Left cardiac atrium (tissue), 4 donors: ENCODE data around the gene PPP5C. TPM values are rescaled to one million over a fixed set of nuclear protein-coding genes. Genes with fewer than 3 reads are reported as not detected.
"Not testable (repeated sequence)": the region's sequence is repeated elsewhere in the genome, so short reads cannot be mapped to it uniquely, and the experiment has no call there.

Experiments used
- ATAC-seq, 2 donors: fragments of 200-7000 bp; cut with Tn5 transposase; one replicate each; pipeline ENCODE4 v1.9.1; 2020; ENCODE audit warnings: mild to moderate bottlenecking in 2 of 2, moderate library complexity in 2 of 2
- DNase-seq: peaks from one replicate; pipeline ENCODE4 v3.0.0-alpha.2; 2020
- intact Hi-C, 2 donors: fragments of 100-400 bp; cut with DNase I; formaldehyde crosslinking; loops; one replicate each; pipeline versions ENCODE4 v1.14.1 to v1.15.1; 2022 to 2023
- long read RNA-seq: library from polyadenylated mRNA; unstranded; transcript quantifications from one replicate; pipeline ENCODE4 v2.0.0, GENCODE V29; 2021
- total RNA-seq, 2 donors: library from RNA; stranded (reverse); fragmentation: NEBNext Ultra II Directional; extraction: Animal tissue kit (Norgen Biotek cat#: 25700); gene quantifications; one replicate each; pipeline ENCODE4 v1.2.1, GENCODE V29; 2021
- donor health status: DM: no; HTN: yes; CAD: no.
- donor health status: DM: no; HTN: yes; CAD: no; lungs with severe emphysema.
- donor health status: DM: yes; HTN: yes; CAD: no.
- donor health status: Dilated cardiomyopathy.

Gene PPP5C
- 10 to 100 TPM; 60.5 to 75.1 TPM for total RNA-seq
- long read RNA-seq, transcript PPP5C-201 (13 exons, 2,109 nt), result major isoform, 149 of 159 reads
- long read RNA-seq, partial matches to known transcripts, result 4 of 159 reads
- long read RNA-seq, other reads (novel, unspliced or antisense), result 5 of 159 reads

- ATAC-seq (peak; percentile 86 to 88), DNase-seq (peak; percentile 95)
- intact Hi-C loops, result loop anchor here (1.0 to 10.0 kb wide), 2 partner anchors 46 to 62 kb away; no protein-coding TSS in a partner anchor
Observed at GRCh38 chr19:46346821-46347571, at the start of gene PPP5C. Gene PPP5C (plus strand): TSS chr19:46347087. CDS start chr19:46347097, 10 bp downstream.

- DNase-seq (peak; percentile 84), ATAC-seq (peak; percentile 56 to 68)
- intact Hi-C loops, result no loop called here
Observed at GRCh38 chr19:46297700-46298478, 49.0 kb upstream of the PPP5C start.

DNA sequence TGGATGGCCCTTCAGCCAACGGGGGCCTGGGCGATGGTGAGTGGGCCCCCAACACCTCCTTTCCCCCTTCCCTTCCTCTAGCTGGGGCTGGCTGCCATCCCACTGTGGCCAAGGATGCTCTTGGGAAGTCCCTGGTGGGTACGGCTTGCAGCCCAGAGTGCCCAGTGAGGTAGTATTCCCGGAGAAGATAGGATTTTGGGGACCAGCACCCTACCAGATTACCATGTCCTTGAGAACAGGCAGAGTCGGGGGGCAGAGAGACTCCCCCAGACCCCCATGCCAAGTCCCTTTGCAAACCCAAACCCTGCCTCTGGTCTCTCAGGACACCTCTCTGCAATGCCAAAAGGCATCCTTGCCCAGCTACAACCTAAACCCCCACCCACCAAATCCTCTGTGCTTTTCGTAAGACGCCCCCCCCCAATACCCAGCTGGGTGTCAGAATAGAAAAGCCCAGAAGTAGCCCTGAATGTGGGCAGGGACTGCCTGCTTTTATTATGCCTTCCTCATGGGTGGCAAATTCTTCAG, 48.3 kb upstream of the PPP5C start:
- intact Hi-C loops, result no loop called here
- DNase-seq (no peak), ATAC-seq (peak in 1 of 2 donors; percentile 5)

- intact Hi-C loops, result no loop called here
- peak; percentile 96 for DNase-seq
- peak; percentile 73 to 75 for ATAC-seq
Observed at GRCh38 chr19:46299004-46299509, 47.8 kb upstream of the PPP5C start.

DNA sequence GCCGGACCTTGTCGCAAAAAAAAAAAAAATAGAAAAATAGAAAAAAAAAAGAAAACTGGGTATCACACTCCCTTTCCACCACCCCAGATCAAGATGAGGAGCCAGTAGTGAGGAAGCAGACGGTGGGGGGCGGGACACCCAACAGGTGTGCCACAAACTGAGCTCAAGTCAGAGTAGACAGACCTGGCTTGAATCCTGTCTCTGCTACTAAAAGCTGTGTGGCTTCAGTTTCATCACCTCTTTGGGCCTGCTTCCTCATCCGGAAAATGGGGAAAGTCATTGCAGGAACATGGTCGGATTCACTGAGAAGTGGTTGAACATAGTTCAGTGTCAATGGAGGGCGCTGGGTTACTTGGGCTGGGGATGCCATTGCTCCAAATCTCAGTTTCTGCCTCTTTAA, 47.2 kb upstream of the PPP5C start:
- intact Hi-C loops, result no loop called here
- DNase-seq (no peak), ATAC-seq (no peak)

GRCh38 chr19:46303322-46303690, 43.6 kb upstream of the PPP5C start:
- ATAC-seq, result no peak
- intact Hi-C loops, result no loop called here
- no peak for DNase-seq

- DNase-seq, result peak; percentile 86
- intact Hi-C loops, result no loop called here
- peak; percentile 9 to 43 for ATAC-seq
Observed at GRCh38 chr19:46303691-46304397, 43.0 kb upstream of the PPP5C start.

DNA sequence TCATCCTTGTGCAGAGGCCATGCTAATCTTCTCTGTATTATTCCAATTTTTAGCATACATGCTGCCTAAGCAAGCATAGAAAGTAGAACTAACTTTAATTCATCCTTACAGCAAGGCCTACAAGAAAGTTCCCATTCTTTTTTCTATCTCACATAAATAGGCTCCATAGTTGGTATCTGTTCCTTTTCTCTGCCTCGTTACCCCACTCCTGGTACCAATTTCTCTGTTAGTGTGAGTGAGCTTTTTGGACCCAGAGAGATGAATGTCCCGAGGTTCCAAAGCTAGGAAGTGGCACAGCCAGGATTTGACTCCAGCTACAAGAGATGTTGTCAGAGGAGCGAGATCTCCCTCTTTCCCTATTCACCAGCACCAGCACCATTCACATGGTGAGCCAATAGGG, 40.4 kb upstream of the PPP5C start:
- intact Hi-C loops, result loop anchor here in 1 of 2 donors (5.0 kb wide), 1 partner anchor 36 kb away; no protein-coding TSS in a partner anchor
- no peak for DNase-seq
- no peak for ATAC-seq

GRCh38 chr19:46308510-46308909, 38.4 kb upstream of the PPP5C start:
- no peak for DNase-seq
- ATAC-seq, result no peak
- intact Hi-C loops, result loop anchor here in 1 of 2 donors (5.0 kb wide), 1 partner anchor 34 kb away; no protein-coding TSS in a partner anchor

GRCh38 chr19:46309056-46309455, 37.8 kb upstream of the PPP5C start:
- intact Hi-C loops, result loop anchor here in 1 of 2 donors (5.0 kb wide), 1 partner anchor 33 kb away; no protein-coding TSS in a partner anchor

DNA sequence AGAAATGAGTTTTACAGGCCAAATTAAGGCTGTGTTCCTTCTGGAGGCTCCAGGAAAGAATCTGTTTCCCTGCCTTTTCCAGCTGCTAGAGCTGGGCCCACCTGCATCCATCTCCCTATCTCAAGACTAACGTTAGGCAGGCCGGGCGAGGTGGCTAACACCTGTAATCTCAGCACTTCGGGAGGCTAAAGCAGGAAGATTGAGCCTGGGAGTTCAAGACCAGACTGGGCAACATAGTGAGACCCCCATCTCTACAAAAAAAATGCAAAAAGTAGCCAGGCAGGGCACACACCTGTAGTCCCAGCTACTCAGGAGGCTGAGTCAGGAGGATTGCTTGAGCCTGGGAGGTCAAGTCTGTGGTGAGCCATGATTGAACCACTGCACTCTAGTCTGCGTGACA, 35.4 kb upstream of the PPP5C start:
- ATAC-seq (no peak), DNase-seq (no peak)
- intact Hi-C loops, result no loop called here

More at GRCh38 chr19:46309056-46309455, 37.8 kb upstream of the PPP5C start:
- no peak for ATAC-seq
- no peak for DNase-seq

- intact Hi-C loops, ATAC-seq, DNase-seq: not testable (repeated sequence)
Observed at GRCh38 chr19:46313540-46314469, 33.1 kb upstream of the PPP5C start.

DNA sequence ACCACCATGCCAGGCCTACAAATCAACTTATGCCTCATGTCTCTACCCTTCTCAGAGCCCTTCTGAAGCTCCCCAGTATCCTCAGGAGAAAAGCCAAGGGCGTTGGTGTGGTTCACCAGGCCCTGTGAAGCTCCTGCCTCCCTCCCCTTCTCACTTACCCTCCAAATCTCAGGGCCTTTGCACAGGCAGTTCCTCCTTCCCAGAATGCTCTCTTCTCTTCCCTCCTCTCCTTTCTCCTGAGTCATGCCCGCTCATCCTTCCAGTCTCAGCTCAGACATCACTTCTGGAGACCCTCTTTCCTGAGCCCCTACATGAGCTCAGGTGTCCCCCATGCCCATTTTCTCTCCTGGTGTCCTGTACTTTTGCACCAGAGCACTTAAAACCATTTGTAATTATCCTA, 29.5 kb upstream of the PPP5C start:
- no peak for ATAC-seq
- intact Hi-C loops, result no loop called here
- no peak for DNase-seq

DNA sequence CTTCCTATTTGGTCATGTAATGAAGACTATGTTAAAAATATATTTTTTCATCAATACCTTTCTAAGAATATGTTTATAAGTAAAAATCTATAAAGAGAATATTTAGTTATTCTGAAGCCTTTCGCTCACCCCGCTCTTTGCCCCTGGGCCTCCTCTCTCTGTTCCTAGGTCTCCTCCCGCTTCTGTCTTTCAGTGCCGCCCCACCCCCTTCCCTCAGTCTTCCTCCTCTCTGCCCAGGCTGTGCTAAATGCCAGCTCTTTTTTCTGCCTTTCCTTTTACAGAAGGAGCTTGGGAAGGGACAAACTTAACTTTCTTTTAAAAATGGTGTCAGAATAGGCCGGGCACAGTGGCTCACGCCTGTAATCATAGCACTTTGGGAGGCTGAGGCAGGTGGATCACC, 27.3 kb upstream of the PPP5C start:
- no peak for DNase-seq
- intact Hi-C loops, result no loop called here
- ATAC-seq, result no peak

- DNase-seq (no peak), ATAC-seq (no peak)
- intact Hi-C loops, result no loop called here
Observed at GRCh38 chr19:46320559-46320958, 26.3 kb upstream of the PPP5C start.

DNA sequence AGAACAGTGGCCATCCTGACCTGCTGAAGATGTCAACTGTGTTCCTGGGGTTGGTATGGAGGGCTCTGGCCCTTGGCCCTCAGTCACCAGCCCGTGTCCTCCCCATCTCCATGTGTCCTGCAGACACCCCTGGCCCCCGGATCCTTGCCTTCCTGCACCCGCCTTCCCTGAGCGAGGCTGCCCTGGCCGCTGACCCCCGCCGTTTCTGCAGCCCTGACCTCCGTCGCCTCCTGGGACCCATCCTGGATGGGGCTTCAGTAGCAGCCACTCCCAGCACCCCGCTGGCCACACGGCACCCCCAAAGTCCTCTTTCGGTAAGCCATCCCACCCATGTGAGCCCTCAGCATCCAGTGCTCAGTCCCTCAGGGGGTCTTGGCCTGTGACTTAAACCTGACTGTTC, 25.2 kb upstream of the PPP5C start:
- DNase-seq, result no peak
- ATAC-seq, result peak in 1 of 2 donors; percentile 10
- intact Hi-C loops, result no loop called here

DNA sequence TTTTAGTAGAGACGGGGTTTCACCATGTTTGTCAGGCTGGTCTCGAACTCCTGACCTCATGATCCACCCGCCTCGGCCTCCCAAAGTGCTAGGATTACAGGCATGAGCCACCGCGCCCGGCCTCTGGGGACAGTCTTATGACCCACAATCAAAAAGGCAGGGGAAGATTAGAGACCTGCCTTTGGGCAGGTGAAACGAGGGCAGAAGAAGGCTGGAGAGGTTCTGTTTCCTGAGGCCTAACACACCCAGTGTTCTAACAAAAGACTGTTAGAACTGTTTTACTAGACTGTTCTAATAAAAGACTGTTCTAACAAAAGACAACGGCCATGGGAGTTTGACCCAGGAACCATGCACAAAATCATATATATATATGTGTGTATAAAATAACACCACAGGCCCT, 23.7 kb upstream of the PPP5C start:
- ATAC-seq, intact Hi-C loops: not testable (repeated sequence)

DNA sequence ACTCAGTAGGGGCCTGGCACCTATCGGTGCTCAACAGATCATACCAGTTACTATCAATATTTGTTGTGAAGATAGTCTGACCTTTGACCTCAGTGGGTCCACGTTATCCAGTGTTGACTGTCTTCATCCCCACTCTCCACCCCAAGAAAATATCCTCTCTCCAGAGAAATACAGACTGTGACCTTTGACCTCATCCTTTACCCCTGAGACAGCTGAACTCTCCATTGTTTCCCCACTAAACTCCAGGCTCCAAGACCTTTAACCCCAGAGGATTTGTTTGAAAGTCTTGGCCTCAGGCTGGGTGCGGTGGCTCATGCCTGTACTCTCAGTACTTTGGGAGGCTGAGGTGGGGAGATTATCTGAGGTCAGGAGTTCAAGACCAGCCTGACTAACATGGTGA, 22.6 kb upstream of the PPP5C start:
- DNase-seq (no peak), ATAC-seq (no peak)
- intact Hi-C loops, result no loop called here

More for the DNA sequence above, 23.7 kb upstream of the PPP5C start:
- not testable (repeated sequence) for DNase-seq
